Endometrial microvascular endothelial cells (primary cell): ENCODE measurements around the gene C19orf85. TPM values are rescaled to one million over a fixed set of nuclear protein-coding genes. Genes with fewer than 3 reads are reported as not detected.
"Not testable (repeated sequence)": the region's sequence is repeated elsewhere in the genome, so short reads cannot be mapped to it uniquely, and the experiment has no call there.

Experiments
- in situ Hi-C: cut with HindIII; loops from 2 replicates; pipeline ENCODE4 v1.10.0; 2017; ENCODE audit warnings: low sequenced_read_pairs, low pct_unique_long_range_greater_than_20kb; ENCODE audit errors: inconsistent ontology term
- total RNA-seq: library from RNA; depleted of rRNA; stranded (reverse); fragments of >200 nt; gene quantifications from one replicate; pipeline ENCODE4 v1.2.3, GENCODE V29; 2015; ENCODE audit errors: inconsistent ontology term

The C19orf85 gene
- total RNA-seq, 1 donor from 2014 or later = not detected

- in situ Hi-C loops = no loop called here
These were observed 1.8 kb downstream of the C19orf85 start for GRCh38 chr19:55462722-55463121.

GRCh38 chr19:55461974-55462626, 2.5 kb downstream of the C19orf85 start:
- in situ Hi-C loops = no loop called here

DNA sequence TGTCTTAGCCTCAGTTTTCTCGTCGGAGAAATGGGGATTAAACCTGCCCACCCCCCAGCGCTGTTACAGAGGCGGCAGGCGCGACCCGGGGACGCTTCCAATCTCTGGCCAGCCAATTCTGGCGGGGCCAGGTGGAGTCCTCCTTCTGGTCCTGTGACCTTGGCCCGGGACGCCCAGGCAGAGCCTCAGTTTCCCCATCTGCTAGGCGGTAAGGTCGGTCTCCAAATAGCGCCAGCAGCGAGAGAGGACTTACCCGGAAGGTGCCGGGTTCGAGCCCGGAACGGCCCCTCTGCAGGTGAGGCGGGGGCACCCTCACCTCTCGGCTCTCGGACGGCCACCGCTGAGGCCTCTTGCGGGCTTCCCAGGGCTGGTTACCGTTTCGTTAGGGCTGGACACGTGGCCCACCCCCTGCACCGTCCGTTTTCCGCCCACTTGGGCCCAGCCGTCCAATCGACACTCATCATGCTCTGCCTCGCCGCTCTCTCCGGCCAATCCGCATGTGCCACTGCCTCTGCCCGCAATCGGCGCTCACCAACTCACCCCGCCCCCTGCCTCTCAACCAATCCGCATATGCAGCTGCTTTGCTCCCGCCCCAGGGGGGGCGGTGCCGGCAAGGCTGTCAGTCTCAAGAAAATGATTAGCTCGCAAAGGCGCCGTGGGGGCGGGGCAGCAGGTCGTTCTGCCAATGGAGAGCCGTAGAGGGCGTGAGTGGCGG, 3.1 kb downstream of the C19orf85 start, which contains the start of gene ISOC2:
TSS of gene ISOC2 (minus strand) at position 384 of the 715 bp plus-strand sequence. CDS start 5,156 bp downstream, outside the sequence.
- in situ Hi-C loops = no loop called here

DNA sequence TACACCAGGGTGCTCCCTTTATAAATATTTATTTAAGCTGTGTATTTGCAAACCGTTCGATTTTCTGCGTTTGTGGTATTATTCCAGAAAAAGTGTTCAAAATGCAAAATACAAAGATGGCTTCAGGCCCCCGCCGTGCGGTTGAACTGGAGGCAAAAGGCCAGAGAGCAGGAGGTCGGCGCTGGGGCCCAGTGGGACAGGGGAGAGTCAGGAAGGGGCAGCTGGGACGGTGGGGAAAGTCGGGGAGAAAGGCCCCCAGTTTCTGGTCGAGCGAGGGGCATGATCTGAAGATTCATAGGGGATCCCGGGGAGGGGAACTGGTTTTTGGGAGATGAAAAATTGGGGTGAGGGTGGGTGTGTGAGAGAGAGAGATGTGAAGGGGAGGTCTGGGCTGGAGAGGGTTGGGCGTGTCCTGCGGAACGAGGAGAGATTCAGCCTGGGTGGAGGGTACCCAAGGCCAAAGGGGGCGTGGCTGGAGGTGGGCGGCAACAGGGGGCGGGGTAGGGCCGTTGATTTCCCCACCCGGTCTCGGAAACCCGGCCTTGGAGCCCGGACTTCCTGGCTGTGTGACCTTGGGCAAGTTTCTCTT, 3.8 kb downstream of the C19orf85 start:
- in situ Hi-C loops = no loop called here

- in situ Hi-C loops = no loop called here
These were observed 4.4 kb downstream of the C19orf85 start for GRCh38 chr19:55459950-55460657.

DNA sequence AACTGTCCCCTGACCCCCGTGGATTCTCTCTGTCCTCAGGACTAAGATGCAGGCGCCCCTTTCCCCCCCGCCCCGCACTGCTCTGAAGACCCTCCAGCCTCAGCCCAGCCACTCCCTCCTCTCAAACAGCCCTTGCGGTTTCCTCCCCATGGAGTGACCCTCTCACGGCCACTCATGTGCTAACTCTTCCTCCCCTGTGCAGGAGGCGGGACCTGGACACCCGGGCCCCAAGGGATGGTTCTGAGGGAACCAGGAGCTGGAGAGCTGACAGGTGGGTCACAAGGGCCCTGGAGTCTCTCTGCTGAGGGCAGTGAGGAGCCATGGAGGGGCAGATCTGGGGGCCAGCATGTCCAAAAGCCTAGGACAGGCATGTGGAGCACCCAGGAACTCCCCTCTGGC, 5.0 kb downstream of the C19orf85 start:
- in situ Hi-C loops = no loop called here

DNA sequence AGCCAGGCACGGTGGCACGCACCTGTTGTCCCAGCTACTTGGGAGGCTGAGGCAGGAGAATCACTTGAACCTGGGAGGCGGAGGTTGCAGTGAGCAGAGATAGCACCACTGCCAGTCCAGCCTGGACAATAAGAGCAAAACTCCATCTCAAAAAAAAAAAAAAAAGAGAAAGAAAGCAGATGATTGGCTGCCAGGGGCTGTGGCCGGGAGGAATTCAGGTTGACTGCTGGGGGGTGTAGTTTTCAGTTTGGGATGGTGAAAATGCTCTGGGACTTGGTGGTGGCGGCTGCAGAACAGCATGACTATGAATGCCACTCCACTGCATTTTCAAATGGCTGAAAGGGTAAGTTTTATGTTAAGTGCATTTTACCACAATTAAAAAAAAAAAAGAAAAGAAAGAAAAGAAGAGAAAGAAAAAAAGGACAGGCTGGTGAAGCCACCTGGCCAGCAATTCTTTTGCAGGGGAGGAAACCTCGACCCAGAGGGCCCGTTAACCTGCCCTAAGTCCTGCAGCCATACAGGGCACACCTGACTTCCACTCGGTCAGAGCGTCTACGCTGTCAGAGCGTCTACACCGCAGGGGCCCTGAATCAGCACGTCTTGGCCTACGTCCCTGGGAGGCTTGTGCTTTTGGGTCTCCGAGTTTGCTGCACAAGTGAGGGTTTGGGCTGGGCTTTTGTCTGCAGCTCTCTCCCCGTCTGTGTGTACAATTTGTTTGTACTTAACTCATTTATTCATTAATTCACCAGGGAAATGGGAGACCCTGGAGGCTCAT, 6.7 kb downstream of the C19orf85 start:
- in situ Hi-C loops = no loop called here

- in situ Hi-C loops = no loop called here
These were observed 8.2 kb downstream of the C19orf85 start for GRCh38 chr19:55456347-55456746.

DNA sequence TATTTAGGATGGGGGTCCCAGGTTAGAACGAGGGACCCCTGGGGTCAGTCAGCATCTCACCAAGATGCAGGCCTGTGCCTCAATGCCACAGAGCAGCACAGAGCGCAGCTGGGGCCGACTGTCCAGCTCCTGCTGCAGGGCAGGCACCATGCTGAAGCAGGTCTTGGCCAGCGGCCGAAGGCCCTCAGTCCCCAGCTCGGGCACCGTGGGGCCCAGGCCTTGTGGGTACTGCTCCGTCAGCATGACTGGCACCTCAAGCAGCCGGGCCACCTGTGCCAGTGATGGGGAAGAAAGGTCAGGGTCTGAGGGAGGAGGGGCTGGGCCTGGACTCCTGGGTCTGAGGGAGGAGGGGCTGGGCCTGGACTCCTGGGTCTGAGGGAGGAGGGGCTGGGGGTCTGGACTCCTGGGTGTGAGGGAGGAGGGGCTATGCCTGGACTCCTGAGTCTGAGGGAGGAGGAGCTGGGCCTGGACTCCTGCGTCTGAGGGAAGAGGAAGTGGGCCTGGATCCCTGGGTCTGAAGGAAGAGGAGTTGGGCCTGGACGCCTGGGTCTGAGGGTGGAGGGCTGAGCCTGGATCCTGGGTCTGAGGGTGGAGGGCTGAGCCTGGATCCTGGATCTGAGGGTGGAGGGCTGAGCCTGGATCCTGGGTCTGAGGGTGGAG, 8.8 kb downstream of the C19orf85 start:
- in situ Hi-C loops = no loop called here

GRCh38 chr19:55454787-55455243, 9.7 kb downstream of the C19orf85 start:
- in situ Hi-C loops = no loop called here

DNA sequence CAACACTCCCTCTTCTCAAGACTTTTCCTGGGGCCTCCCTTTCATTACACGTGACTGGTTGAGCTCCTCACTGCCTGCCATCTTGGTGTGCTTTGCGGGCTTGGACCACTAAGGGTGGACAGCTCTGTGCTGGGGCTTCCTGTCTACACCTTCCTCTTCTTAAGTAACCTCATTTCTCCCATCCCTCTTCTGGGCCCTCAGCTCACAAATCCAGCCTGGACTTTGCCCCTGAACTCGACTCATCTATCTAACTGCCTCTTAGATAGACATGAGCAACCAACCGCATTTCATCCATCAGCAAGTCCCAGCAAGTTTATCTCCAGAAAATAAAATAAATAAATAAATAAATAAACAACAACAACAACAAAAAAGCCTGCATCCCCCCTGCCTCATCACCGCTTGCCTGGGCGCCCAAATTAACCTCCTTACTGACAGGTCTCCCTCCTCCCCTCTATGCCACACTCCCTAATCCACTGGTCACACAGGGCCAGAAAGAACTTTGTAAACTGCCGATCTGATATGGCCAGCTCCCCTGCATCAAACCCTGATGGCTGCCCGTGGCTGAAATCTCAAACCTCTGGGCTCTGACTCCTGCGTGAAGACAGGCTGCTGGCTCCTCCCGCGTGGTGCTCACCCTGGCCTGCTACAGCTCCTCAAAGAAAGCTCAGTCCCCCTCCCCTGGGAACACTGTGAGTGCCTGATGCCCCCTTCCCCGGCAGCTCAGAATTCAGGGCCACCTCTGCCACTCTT, 10.9 kb downstream of the C19orf85 start:
- in situ Hi-C loops = no loop called here

- in situ Hi-C loops = no loop called here
These were observed 11.7 kb downstream of the C19orf85 start for GRCh38 chr19:55452749-55453346.

DNA sequence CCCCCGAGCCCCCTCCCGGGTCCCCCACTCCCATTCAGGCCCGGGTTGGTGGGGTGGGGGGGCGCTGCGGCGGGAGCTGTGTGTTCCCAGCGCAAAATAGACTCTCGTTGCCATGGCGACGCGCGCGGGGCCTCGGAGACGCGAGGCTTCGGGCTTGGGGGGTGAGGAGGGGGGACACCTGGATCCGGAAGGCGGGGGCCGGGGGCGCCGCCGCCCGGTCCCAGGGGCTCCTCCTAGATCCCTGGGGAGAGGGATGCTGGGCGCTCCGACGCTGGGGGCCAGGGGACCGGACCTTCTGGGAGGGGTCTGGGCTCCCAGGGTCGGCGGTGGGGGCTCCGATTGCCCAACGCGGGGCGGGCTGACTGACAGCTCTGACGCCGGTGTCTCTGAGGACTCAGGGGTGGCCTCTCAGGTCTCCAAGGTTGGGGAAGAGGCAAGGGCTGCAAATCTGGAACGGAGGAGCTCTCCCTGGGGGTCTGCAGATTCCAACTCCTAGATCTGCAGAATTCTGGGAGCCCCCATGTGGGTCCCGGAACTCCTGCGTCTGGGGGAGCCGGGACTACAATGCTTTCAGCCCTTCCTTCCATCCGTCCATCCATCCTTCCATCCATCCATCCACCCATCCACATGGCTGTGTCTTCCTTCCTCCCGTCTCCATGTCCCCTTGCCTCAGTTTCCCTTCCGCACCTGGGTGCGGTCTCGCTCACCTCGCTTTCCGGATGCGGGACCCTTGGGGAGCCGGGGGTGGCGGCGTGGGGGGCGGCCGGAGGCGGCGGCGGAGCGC, 12.4 kb downstream of the C19orf85 start:
- in situ Hi-C loops = no loop called here

GRCh38 chr19:55451163-55451964, 13.2 kb downstream of the C19orf85 start:
- in situ Hi-C loops = no loop called here

DNA sequence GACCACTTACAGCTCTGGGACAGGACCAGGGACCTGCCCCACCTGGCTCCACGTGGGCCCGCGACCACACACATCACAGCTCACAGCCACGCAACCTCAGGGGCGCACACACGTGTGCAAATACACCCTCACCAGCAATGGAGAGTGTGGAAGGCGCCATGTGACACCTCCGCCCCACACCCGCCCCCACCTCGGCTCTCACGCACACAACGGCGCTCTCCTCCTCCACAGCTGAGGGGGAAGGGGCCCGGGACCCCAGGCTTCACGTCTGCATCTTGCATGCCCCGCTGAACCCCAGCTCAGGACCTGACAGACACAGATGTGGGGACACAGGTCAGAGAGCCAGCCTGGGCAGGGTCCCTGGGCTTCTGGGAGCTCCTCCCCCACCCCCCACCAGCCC, 15.1 kb downstream of the C19orf85 start:
- in situ Hi-C loops = no loop called here

DNA sequence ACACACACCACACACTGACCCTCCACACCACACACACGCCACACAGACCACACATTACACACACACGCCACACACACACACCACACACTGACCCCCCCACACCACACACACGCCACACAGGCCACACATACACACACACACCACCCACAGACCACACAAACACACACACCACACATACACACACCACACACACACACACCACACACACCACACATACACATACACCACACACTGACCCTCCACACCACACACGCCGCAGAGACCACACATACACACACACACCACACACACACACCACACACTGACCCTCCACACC, 16.4 kb downstream of the C19orf85 start:
- in situ Hi-C loops = not testable (repeated sequence)
